C4-2B (cell line): ENCODE data around the gene TMED1.

ENCODE experiments used
- ZFX ChIP-seq: fragments of 450-650 bp; IDR thresholded peaks from 2 replicates; pipeline ENCODE4 v1.6.1; 2017
- TF ChIP-seq, protein P1 (sequence below): fragments of 450-650 bp; conservative IDR thresholded peaks from 2 replicates; pipeline ENCODE4 v1.5.1; 2017; ENCODE audit warnings: mild to moderate bottlenecking

DNA sequence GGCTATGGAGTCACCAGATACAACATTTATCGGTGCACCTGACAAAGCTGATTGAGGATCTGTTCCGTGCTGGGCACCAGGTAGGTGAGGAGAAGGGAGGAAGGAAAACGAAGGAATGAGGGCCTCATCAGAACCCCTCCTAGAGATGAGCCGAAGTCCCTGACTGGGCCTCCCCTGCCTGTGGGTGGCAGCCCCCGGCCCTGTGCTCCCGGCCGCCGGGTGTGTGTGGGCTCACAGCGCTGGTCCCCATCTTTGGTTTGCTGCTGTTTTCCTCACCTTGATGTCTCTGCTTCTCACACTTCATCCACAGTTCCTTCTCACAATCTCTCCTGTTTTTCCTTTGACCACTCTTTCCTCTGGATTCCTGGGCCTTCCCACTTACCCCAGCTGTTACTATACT lies 32.8 kb downstream of the TMED1 start:
- TF ChIP-seq, protein P1, sequence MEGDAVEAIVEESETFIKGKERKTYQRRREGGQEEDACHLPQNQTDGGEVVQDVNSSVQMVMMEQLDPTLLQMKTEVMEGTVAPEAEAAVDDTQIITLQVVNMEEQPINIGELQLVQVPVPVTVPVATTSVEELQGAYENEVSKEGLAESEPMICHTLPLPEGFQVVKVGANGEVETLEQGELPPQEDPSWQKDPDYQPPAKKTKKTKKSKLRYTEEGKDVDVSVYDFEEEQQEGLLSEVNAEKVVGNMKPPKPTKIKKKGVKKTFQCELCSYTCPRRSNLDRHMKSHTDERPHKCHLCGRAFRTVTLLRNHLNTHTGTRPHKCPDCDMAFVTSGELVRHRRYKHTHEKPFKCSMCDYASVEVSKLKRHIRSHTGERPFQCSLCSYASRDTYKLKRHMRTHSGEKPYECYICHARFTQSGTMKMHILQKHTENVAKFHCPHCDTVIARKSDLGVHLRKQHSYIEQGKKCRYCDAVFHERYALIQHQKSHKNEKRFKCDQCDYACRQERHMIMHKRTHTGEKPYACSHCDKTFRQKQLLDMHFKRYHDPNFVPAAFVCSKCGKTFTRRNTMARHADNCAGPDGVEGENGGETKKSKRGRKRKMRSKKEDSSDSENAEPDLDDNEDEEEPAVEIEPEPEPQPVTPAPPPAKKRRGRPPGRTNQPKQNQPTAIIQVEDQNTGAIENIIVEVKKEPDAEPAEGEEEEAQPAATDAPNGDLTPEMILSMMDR: no peak
- no peak for TF ChIP-seq ZFX
